ENCODE results near the gene SLC23A1.

Gene SLC23A1

GRCh38 chr5:139335811-139336210, 47.3 kb downstream of the SLC23A1 start:
- no peak for DNase-seq (ENCODE audit: low read depth in 1 of 2, low spot score in 1 of 2)
- Histone ChIP-seq H3K4me3 (replicated peaks; ENCODE audit: insufficient read depth, low read length) (no peak overlapping the region), H3K27ac (replicated peaks) (no peak overlapping the region), H3K27me3 (ENCODE audit: insufficient read depth, poor library complexity, severe bottlenecking) (no peaks in the 10 kb centered on the region)
- no peak for TF ChIP-seq GABPA (IDR thresholded peaks at IDR 0.05; ENCODE audit: low read depth)
- 0 out of 2 replicates have a peak, but pooled peaks have one; percentile 18 for TF ChIP-seq POLR2AphosphoS5 (IDR thresholded peaks at IDR 0.05; ENCODE audit: low read depth)
- no peak for TF ChIP-seq CTCF (IDR thresholded peaks at IDR 0.05; ENCODE audit: insufficient read depth, low read length)
- TF ChIP-seq SPI1 (IDR thresholded peaks at IDR 0.05; ENCODE audit: borderline replicate concordance, low read depth) = no peak
- TF ChIP-seq REST (IDR thresholded peaks at IDR 0.05; ENCODE audit: insufficient replicate concordance, low read depth) = no peak

Measured in HL-60 (cell line).